MV-4-11 (cell line): ENCODE results near the gene DQX1.
"Not testable (repeated sequence)": the region's sequence is repeated elsewhere in the genome, so short reads cannot be mapped to it uniquely, and the experiment has no call there.

Experiments used
- DNase-seq: peaks from one replicate; lab custom pipeline; 2025; lab: John Stamatoyannopoulos, UW

Gene DQX1, protein sequence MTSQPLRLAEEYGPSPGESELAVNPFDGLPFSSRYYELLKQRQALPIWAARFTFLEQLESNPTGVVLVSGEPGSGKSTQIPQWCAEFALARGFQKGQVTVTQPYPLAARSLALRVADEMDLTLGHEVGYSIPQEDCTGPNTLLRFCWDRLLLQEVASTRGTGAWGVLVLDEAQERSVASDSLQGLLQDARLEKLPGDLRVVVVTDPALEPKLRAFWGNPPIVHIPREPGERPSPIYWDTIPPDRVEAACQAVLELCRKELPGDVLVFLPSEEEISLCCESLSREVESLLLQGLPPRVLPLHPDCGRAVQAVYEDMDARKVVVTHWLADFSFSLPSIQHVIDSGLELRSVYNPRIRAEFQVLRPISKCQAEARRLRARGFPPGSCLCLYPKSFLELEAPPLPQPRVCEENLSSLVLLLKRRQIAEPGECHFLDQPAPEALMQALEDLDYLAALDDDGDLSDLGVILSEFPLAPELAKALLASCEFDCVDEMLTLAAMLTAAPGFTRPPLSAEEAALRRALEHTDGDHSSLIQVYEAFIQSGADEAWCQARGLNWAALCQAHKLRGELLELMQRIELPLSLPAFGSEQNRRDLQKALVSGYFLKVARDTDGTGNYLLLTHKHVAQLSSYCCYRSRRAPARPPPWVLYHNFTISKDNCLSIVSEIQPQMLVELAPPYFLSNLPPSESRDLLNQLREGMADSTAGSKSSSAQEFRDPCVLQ

DNA sequence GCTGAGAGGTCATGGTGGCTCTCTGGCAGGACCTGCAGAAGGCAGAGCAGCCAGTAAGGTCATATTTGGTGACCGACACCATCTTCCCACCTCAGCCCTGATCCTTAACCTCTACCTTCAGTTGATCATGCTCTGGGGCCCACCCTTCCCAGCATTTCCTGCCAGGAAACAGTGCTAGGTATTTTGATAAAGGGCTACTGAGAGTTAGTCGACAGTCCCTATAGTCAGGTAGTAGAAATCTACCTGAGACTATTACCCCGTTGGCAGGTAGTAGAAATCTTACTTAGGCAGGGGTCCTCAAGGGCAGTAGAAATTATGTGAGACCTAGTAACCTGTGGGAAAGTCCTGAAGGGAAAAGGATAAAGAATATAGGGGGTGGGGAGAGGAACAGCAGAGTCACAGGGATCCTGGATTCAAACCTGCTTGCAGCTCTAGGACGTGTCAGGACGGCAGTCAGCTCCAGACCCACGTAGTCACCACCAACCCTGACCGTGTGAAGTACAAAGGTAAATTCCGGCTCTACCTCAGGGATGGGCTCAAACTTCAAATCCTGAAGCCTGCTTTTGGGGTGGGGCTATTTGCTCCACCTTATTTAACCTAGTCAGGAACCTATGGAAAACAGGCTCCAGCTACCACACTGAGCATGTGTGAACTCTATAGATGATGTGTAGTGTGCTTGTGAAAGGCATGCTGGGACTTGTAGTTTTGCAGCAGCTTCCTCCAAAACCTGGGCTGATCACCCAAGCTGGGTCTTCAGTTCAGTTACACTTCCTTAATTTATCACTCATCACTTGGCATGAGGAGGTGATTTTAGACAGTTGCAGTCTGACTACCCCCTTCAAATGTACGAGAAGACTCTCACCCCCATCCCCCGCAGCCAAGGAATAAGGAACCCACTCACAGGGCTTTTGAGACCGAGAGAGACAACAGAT lies at the start of gene DQX1:
Gene DQX1 (minus strand): TSS at position 515 of the 932 bp plus-strand sequence. CDS start 502 bp downstream, at position 13.
- DNase-seq = peak; percentile 98

DNA sequence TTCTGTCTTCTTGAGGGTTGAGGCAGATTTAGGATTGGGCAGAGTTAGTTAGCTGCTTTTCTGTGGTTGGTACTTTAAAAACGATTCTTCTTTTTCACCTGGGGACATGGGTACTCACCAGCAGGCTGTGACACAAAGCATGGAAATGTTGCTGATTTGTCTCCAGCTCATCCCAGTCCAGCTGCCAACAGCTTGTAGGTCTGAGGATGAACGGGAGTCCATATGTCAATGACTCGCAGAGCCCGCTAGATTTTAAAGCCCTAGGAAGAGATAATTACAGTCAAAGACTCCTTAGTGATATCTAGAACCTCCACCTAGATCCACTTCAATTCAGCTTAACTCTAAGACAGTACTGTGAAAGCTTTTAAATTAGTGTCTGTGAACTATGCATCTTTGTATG lies 49.3 kb upstream of the DQX1 start:
- DNase-seq = no peak

DNA sequence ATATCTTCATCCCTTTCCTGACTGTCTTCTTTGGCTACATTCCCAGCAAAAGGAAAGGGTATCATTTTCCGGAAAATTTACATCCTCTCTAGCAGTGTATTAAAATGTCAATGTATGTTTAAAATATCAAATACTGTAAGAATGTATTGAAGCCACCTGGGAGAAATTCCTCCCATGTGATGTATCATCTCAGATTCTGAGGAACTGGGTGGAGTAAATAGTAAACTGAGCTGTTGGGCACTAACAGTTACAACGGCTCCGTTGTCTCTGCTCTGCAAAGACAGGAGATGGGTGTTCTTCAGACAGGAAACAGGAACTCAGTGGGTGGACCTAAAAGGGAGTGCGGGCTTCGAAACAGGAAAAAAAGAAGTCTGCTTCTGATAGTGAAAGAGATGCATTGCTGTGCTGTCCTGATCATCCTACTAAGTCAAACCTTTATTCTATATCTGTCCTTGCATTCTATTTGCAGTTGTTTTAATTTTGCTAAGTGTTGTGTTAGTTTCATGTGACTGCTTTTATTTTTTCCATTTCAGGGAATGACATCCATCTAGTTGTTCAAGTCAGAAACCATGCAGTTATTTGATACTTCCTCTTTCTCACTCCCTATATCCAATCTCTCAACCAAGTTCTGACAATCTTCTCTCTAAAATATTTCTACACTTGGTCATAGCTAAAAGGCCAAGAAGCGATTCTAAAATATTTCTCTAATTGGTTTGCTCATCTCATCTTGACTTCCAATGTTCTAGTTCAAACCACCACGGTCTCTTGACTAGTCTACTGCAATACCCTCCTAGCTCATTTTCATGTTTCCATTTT lies 47.9 kb upstream of the DQX1 start:
- DNase-seq = peak; percentile 92

DNA sequence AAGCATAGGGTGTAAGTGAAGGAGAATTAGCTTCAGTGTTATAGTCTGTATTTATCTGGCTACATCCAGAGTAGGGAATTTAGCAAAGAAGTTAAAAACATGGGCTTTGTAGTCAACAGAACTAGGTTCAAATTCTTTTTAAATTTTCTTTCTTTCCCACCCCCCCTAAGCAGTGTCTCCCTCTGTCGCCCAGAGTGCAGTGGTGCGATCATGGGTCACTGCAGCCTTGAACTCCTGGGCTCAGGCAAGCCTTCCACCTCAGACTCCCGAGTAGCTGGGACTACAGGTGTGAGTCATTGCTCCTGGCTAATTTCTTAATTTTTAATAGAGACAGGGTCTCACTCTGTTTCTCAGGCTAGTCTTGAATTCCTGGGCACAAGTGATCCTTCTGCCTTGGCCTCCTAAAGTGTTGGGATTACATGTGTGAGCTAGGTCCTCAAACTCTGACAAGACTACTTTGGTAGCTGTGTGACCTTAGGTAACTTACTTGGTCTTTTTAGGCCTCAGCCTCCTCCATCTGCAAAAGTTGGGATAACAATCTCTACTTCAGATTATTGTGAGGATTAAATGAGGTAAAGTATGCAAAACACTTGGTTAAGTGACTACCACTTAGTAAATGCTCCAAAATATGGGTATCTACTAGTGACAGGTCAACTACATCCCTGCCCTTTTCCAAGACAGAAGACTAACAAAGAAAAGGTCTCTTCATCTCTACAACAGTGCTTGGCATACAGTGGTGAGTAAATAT lies 46.3 kb upstream of the DQX1 start:
- no peak for DNase-seq

DNA sequence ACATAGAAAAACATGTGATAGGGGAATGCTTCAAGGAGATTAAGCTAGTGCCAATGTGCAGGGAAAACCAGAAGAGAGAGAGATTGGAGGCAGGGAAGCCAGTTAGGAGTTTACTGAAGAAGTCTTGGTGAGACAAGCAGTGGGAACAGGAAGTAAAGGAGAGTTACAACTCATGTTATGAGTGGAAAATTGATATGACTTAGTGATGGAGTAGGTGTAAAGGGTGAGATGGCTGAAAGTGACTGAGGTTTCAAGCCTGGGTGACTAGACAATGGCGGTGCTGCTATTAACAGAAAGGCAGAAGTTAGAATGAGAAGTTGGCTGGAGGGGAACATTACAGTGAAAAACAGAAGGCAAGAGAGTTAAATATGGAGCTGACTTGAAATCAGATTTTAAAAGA lies 45.0 kb upstream of the DQX1 start:
- peak; percentile 32 for DNase-seq

DNA sequence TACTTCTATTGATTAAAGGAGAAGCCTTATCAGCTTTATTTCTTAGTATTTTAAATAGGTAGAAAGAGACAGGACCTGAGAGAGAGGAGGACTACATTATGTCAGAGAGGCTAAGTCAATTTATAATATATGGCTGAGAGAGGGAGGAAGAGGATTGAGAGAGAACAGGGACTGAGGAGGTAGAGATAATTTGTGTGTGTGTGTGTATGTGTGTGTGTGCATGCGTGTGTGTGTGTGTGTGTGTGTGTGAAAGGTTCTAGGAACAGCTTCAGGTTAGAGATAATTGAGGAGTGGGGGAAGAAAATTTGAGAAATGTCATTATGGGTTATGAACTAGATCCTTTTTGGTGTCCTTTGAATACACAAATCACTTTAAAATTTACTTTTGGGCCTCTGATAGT lies 43.7 kb upstream of the DQX1 start:
- no peak for DNase-seq

DNA sequence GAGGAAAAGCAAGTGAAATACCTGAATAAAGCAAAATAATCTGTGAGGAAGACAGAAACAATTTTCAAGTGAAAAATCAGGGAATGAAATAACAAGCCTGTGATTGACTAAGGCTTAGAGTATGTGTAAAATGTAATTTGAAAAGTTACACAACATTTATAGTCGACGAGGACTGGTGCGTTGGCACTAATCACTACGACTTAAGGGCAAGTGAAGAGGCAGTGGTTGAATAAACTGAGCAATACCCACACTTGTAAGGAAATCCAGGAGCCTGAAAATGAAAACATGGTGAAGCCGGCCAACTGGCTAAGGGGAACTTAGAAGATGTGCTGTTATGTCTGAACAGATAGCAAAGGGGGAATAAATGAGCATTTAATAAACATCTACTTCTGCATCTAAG lies 41.9 kb upstream of the DQX1 start:
- no peak for DNase-seq

DNA sequence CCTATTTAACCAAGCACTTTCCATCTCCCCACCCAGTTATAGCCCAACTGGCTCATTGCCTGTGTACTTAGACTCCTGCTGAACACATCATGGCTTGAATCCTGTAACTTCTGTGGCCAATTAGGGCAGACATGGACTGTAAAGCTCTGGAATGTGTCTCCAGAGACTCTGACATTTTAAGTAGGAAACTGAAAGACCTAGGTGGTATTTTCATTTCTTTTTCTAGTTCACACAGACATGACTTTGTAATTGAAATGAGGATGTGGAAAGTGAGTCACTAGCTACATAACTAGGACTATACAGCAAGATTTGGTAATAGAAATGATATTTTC lies 40.7 kb upstream of the DQX1 start:
- DNase-seq = peak; percentile 68

DNA sequence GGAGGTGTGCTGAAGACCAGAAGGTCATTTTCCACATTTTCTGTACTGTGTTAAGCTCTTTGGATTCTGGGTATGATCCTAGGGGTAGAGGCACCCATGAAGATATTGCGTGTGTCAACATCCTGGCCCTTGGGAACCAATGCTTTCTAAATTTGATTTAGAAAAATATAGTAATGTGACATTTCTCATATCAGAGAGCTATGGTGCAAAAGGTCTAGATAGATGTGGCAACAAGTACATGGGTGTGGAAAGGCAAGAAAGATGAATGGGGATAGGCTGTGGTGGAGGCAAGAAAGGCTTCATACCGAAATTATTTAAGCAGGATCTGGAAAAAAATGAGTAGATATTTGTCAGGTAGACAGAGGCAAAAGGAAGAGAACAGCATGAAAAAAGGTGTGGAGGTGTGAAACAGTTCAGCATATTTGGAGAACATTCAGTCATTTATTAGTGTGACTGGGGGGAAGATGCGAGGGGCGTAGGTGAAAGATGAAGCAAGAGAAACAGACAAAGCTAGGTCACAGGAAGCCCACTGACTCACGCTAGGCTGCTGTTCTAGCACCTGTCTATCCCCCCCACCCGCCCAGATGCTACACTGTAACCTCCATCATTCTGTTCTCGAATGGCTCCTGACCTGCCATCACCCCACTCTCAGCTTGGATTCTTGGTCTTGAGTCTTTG lies 40.2 kb upstream of the DQX1 start:
- DNase-seq = no peak

DNA sequence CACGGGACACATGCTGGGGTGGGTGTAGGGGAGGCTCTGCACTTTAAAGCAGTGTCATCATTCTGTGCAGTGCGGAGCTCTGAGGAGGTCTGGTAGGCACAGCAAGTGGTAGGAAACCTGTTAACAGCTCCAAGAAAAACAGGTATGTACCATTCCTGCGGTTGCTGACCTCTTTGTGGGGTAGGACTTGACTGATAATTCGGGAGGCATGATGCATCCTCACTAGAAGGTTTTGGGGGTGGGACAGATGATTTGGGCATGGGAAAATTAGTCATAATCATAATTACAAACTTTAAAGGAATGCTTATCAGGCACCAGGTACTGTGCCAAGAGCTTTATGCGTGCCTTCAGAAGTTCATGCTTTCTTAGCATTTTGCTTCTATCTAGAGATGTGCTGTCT lies 38.2 kb upstream of the DQX1 start:
- DNase-seq = no peak

DNA sequence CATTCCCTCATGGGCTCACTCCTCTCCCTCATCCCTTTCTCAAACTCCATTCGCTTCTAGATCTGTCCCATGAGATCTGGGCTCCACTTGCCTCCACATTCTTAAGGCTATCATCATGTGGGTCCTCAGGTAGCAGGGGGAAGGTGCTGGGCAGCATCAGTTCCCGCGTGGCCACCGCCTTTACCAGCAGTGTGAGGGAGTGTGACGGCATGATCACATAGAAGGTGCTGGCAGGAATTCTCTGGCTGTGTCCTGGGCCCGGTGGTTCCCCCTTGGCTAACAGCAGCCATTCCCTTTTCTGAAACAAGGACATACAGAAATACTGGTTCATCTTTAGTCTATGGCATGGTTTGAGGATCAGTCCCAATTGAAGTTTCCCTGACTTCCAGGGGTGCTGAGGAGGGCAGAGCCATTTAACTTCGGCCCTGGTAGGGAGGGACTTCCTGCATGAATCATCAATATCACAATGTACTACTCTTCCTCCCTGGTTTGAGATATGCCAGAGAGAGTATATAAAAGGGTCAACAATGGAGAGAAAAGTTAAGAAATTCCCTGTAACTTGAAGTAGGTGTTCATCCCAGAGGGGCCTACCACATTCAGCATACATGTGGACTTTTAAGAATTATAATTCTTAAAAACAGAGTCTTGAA lies 36.2 kb upstream of the DQX1 start:
- DNase-seq = no peak

DNA sequence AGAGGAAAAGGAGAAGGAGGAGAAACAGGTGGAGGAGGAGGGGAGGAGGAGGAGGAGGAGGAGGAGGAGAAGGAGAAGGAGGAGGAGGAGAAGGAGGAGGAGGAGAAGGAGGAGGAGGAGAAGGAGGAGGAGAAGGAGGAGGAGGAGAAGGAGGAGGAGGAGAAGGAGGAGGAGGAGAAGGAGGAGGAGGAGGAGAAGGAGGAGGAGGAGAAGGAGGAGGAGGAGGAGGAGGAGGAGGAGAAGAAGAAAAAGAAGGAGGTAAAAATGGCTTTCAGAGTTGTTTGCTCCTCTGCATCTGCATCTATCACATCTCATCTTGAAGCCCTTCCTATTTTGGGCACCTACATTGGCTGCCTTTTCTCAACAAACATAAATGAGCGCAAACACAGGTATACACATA lies 35.0 kb upstream of the DQX1 start:
- not testable (repeated sequence) for DNase-seq

DNA sequence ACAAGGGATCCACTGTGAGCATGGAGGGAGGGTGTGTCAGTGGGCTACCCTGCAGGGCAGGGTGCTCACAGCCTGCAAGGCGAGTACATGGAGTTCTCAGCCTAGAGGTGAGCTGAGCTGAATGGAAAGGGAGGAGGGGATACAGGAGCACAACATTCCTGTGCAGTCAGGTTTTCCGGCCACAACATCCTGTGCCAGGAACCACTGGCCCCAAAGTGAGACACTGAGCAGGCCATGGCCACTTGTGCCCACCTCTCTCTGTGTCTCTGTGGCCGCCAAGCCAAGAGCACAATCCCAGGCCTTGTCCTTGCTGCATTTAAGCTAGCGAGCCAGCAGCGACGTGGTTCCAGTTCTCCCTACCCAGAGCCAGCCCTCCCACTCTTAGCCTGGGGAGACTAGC lies 34.6 kb upstream of the DQX1 start:
- no peak for DNase-seq

DNA sequence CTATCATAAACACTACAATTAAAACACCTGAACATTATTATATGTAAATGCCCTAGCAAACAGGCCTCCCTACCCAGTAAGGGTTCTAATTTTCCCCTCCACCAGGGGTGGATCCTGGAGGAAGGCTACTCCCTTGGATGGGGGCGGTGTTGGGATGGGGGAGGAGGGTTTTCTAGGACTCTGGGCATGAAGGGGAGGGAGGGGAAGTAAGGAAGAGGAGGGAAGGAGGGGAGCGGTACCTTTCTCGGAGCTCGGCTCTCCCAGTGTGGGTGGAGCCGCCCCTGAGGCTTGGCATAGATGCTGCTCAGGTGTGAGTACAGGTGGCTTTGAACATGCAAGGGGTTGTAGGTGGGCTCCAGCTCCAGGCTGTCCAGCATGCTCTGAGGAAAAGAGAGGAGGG lies 33.9 kb upstream of the DQX1 start:
- DNase-seq = no peak

DNA sequence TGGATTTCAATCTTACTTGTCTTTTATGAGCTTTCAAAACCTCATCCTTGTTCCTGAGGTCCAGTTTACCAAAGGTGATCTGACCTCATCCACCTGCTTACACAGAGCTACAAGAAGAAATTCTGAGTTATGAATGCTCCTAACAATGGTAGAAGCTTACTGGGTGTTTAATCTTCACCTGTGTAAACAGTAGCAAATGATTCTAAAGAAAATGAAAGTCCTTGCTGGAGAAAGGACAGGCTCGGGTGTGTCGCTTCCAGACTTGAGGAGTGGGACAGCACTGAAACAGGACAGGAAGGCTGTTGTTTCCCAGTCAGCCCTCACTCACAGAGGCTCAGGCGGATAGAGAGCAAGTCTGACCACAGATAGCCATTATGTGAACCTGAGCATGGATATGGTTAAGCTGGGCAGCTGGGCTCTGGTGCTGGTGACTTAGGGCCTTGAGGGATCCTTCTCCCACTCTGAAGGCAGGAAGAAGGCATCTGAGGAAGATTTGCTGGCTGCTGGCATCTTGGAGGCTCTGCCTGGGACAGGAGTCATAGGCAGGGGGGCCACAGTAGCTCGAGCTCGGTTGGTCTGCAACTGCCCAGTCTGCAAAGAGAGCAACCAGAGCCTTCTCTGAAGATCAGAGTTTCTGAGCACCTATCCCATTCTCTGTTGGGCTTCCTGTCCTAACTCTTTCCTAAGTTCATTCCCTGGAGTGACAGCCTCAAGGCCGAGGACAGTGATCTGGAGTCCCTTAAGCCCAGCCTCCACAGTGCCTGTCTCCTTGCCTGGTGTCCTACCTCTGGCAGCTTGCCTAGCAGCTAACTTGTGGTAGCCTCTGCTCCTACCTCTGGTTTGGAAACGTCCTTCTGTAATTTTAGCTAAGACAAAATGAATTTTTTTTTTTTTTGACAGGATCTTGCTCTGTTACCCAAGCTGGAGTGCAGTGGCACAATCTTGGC lies 32.5 kb upstream of the DQX1 start:
- no peak for DNase-seq

DNA sequence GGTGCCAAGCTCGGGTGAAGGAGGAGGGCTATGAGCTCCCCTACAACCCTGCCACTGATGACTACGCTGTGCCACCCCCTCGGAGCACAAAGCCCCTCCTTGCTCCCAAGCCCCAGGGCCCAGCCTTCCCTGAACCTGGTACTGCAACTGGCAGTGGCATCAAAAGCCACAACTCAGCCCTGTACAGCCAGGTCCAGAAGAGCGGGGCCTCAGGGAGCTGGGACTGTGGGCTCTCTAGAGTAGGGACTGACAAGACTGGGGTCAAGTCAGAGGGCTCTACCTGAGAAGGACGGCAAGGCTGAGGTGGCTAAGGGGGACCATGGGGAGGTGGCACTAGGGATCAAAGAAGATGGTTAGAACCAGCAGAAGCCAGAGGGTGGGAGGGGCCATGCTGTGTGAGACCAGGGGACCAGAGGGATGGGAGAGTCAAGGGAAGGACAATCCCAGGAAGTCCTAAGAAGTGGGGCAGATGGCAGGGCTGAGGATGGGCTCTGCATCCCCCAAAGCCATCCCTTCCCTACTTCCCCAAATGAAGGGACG lies 30.9 kb upstream of the DQX1 start:
- no peak for DNase-seq

DNA sequence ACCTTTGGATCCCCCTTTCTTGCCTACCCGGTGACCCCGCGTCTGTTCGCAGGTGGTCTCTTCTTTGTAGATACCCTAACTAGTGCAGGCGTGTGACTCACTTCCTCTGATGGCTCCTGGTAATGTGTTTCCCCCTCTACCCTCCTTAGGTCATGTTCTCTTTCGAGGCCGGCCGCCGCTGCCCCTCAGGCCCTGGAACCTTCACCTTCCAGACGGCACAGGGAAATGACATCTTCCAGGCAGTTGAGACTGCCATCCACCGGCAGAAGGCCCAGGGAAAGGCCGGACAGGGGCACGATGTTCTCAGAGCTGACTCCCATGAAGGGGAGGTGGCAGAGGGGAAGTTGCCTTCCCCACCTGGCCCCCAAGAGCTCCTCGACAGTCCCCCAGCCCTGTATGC lies 30.1 kb upstream of the DQX1 start:
- no peak for DNase-seq

DNA sequence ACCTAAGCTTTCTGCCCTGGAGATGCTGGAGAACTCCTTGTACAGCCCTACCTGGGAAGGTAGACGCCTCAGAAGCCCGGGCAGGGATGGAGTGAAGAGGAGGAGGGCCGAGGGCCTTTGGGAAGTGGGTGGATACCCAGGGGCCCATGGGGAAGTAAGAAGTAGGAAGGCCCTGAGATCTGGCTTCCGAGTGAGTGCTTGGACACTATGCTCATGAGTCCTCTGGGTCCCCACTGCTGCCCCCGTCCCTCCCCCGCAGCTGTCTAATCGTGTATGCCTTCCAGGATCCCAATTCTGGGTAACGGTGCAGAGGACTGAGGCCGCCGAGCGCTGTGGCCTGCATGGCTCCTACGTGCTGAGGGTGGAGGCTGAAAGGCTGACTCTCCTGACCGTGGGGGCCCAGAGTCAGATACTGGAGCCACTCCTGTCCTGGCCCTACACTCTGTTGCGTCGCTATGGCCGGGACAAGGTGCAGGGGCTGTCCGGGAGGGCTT lies 29.6 kb upstream of the DQX1 start:
- peak; percentile 43 for DNase-seq
